ENCODE results near the gene ZFYVE1. TPM values are rescaled to one million over a fixed set of nuclear protein-coding genes. Genes with fewer than 3 reads are reported as not detected.
A peak's percentile ranks its signal among the peaks of the same experiment; 100 is the strongest.
"Not testable (repeated sequence)": the region's sequence is repeated elsewhere in the genome, so short reads cannot be mapped to it uniquely, and the experiment has no call there.

Gene ZFYVE1
- total RNA-seq, 1 donor from 2014 or later: 8.3 TPM

GRCh38 chr14:73026243-73026844 is 562 bp downstream of the ZFYVE1 start:
- Mint-ChIP-seq H3K4me1 (ENCODE audit: low read depth) (peaks cover 36% of the 10 kb centered on the region), H3K27ac (peak overlapping the region; percentile 82), H3K9me3 (no peaks in the 10 kb centered on the region), H3K36me3 (ENCODE audit: low read depth) (peaks cover 26% of the 10 kb centered on the region), H3K4me3 (ENCODE audit: low read depth) (peak overlapping the region; percentile 94), H3K27me3 (ENCODE audit: low read depth) (no peaks in the 10 kb centered on the region)
- intact Hi-C loops (cut with micrococcal nuclease): no loop called here
- peak; percentile 11 for DNase-seq (ENCODE audit: low spot score)

DNA sequence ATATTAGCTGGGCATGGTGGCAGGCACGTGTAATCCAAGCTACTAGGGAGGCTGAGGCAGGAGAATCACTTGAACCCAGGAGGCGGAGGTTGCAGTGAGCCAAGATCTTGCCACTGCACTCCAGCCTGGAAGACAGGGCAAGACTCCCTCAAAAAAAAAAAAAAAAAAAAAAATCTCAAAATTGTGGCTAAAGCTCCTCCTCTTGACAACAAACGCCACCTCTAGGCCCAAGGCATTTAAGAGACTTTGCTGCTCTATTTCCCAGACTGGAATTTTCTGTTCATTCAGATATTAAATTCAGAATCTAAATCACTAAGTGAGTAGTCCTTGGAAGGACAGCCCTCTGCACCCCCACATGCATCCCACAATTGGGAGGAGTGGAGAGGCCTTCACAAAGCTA is 1.4 kb downstream of the ZFYVE1 start:
- Mint-ChIP-seq H3K36me3 (ENCODE audit: low read depth) (peaks cover 26% of the 10 kb centered on the region), H3K27ac (no peak overlapping the region), H3K9me3 (no peaks in the 10 kb centered on the region), H3K27me3 (ENCODE audit: low read depth) (no peaks in the 10 kb centered on the region), H3K4me3 (ENCODE audit: low read depth) (peak overlapping the region; percentile 94), H3K4me1 (ENCODE audit: low read depth) (peaks cover 36% of the 10 kb centered on the region)
- no peak for DNase-seq (ENCODE audit: low spot score)
- intact Hi-C loops (cut with micrococcal nuclease): no loop called here

DNA sequence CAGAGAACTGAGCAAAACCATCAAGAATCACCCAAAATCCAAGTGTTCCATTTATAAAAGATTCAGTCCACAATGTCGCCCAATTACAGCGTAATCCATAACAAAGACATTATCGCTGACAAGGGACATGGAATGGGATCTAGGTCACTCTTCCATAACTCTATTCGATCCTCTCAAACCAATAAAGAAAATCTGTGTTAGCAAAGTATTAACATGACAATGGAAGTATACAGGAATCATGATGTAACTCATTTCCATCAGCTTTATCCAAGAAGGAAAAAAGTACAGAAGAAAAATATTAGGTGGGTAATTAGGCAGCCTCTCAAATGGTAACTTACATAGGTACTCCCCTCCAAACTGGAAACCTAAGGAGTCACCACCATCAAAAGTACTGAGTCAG is 4.9 kb downstream of the ZFYVE1 start:
- Mint-ChIP-seq H3K4me1 (ENCODE audit: low read depth) (peaks cover 29% of the 10 kb centered on the region), H3K4me3 (ENCODE audit: low read depth) (no peak overlapping the region), H3K27ac (no peak overlapping the region), H3K27me3 (ENCODE audit: low read depth) (no peaks in the 10 kb centered on the region), H3K36me3 (ENCODE audit: low read depth) (peaks cover 34% of the 10 kb centered on the region), H3K9me3 (no peaks in the 10 kb centered on the region)
- intact Hi-C loops (cut with micrococcal nuclease): no loop called here
- no peak for DNase-seq (ENCODE audit: low spot score)

DNA sequence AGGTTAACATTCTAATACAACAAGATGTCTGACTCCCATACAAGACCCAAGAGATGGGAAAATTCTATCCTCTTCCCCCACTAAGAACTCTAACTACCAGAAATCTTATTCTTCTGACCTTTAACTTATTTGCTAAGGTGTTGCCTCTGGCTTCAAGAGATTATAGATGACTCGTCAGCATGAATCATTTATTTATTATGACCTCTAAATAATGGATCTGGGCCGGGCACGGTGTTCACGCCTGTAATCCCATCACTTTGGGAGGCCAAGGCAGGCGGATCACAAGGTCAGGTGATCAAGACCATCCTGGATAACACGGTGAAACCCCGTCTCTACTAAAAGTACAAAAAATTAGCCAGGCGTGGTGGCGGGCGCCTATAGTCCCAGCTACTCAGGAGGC is 10.9 kb downstream of the ZFYVE1 start:
- peaks cover 25% of the 10 kb centered on the region for H3K4me1 Mint-ChIP-seq (ENCODE audit: low read depth)

DNA sequence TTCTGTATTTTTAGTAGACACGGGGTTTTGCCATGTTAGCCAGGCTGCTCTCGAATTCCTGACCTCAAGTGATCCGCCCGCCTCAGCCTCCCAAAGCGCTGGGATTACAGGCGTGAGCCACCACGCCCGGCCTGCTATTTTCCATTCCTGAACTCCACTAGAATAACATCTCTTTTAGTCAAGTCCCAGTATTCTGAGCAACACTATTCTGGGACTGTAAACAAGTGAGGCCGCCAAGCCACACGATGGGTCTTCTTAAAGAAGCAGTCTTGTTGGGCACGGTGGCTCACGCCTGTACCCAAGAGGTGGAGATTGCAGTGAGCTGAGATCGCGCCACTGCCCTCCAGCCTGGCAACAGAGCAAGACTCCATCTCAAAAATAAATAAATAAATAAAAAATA is 11.4 kb downstream of the ZFYVE1 start:
- DNase-seq (ENCODE audit: low spot score); H3K27me3 Mint-ChIP-seq (ENCODE audit: low read depth); H3K9me3 Mint-ChIP-seq; H3K4me3 Mint-ChIP-seq (ENCODE audit: low read depth); intact Hi-C loops (cut with micrococcal nuclease): not testable (repeated sequence)
- Mint-ChIP-seq H3K36me3 (ENCODE audit: low read depth) (peaks cover 47% of the 10 kb centered on the region), H3K27ac (peak overlapping the region; percentile 48), H3K4me1 (ENCODE audit: low read depth) (peaks cover 25% of the 10 kb centered on the region)

More for the DNA sequence above, 10.9 kb downstream of the ZFYVE1 start:
- H3K27me3 Mint-ChIP-seq (ENCODE audit: low read depth); H3K27ac Mint-ChIP-seq; intact Hi-C loops (cut with micrococcal nuclease); H3K4me3 Mint-ChIP-seq (ENCODE audit: low read depth); DNase-seq (ENCODE audit: low spot score); H3K9me3 Mint-ChIP-seq: not testable (repeated sequence)
- H3K36me3 Mint-ChIP-seq (ENCODE audit: low read depth): peaks cover 47% of the 10 kb centered on the region

DNA sequence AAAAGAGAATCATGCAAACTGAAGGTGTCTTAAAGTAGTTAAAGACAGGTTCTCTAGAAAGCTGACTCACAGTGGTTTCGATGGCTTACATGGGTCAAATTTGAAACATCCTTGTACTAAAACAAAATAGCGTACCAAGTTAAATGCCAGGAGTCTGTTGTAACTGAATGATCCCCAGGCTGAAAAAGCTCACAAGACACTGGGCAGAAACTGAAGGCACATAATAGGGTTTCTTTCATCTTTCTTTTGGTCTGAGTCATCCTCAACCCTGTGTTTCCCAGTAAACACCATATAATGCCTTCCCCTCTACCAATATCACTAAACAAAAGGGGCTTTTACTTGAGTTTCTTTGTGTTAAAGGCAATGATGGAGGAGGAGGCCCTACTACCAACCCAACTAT is 12.8 kb downstream of the ZFYVE1 start:
- DNase-seq (ENCODE audit: low spot score): no peak
- Mint-ChIP-seq H3K4me1 (ENCODE audit: low read depth) (peaks cover 25% of the 10 kb centered on the region), H3K9me3 (no peaks in the 10 kb centered on the region), H3K36me3 (ENCODE audit: low read depth) (peaks cover 53% of the 10 kb centered on the region), H3K4me3 (ENCODE audit: low read depth) (no peak overlapping the region), H3K27ac (peak overlapping the region; percentile 85), H3K27me3 (ENCODE audit: low read depth) (no peaks in the 10 kb centered on the region)
- intact Hi-C loops (cut with micrococcal nuclease): no loop called here

DNA sequence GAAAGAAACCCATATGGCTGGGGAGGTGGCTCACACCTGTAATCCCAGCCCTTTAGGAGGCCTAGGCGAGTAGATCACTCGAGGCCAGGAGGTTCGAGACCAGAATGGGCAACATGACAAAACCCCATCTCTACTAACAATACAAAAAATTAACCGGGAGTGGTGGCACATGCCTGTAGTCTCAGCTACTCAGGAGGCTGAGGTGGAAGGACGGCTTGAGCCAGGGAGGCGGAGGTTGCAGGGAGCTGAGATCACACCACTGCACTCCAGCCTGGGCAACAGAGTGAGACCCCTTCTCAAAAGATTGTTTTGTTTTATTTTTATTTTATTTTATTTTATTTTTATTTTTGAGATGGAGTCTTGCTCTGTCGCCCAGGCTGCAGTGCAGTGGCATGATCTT is 15.7 kb downstream of the ZFYVE1 start:
- intact Hi-C loops (cut with micrococcal nuclease); H3K27me3 Mint-ChIP-seq (ENCODE audit: low read depth); H3K4me3 Mint-ChIP-seq (ENCODE audit: low read depth); DNase-seq (ENCODE audit: low spot score); H3K27ac Mint-ChIP-seq; H3K9me3 Mint-ChIP-seq: not testable (repeated sequence)
- peaks cover 23% of the 10 kb centered on the region for H3K4me1 Mint-ChIP-seq (ENCODE audit: low read depth)
- peaks cover 55% of the 10 kb centered on the region for H3K36me3 Mint-ChIP-seq (ENCODE audit: low read depth)

DNA sequence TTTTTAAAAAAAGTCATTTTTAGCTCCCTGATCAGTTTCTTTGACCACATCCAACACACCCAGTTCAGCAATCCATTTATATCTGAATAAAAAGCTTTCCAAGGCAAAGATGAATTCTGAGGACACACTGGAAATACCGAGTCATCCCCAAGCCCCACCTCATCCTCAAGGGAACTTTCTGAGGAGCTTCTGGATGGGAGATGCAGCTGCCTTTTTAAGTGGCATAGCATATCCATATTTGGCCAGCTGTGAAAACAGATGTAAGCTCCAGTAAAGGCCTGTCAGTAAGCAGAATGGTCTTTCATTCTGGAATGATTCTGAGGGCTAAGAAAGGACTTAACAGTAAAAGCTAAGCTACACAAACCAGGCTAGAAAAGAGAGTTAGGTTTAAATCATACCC is 18.4 kb downstream of the ZFYVE1 start:
- Mint-ChIP-seq H3K27me3 (ENCODE audit: low read depth) (no peaks in the 10 kb centered on the region), H3K36me3 (ENCODE audit: low read depth) (peaks cover 35% of the 10 kb centered on the region), H3K4me1 (ENCODE audit: low read depth) (peaks cover 7% of the 10 kb centered on the region), H3K4me3 (ENCODE audit: low read depth) (no peak overlapping the region), H3K27ac (no peak overlapping the region), H3K9me3 (no peaks in the 10 kb centered on the region)
- intact Hi-C loops (cut with micrococcal nuclease): no loop called here
- DNase-seq (ENCODE audit: low spot score): no peak

GRCh38 chr14:73007835-73008234 is 19.1 kb downstream of the ZFYVE1 start:
- H3K27me3 Mint-ChIP-seq (ENCODE audit: low read depth): no peaks in the 10 kb centered on the region
- peaks cover 30% of the 10 kb centered on the region for H3K36me3 Mint-ChIP-seq (ENCODE audit: low read depth)
- DNase-seq (ENCODE audit: low spot score): no peak
- intact Hi-C loops (cut with micrococcal nuclease): no loop called here
- H3K9me3 Mint-ChIP-seq: no peaks in the 10 kb centered on the region
- H3K4me1 Mint-ChIP-seq (ENCODE audit: low read depth): peaks cover 3% of the 10 kb centered on the region
- no peak overlapping the region for H3K4me3 Mint-ChIP-seq (ENCODE audit: low read depth)
- no peak overlapping the region for H3K27ac Mint-ChIP-seq

- H3K27ac Mint-ChIP-seq; H3K4me3 Mint-ChIP-seq (ENCODE audit: low read depth); H3K4me1 Mint-ChIP-seq (ENCODE audit: low read depth); H3K27me3 Mint-ChIP-seq (ENCODE audit: low read depth); DNase-seq (ENCODE audit: low spot score); intact Hi-C loops (cut with micrococcal nuclease); H3K9me3 Mint-ChIP-seq: not testable (repeated sequence)
- H3K36me3 Mint-ChIP-seq (ENCODE audit: low read depth): peaks cover 17% of the 10 kb centered on the region
These were observed 22.3 kb downstream of the ZFYVE1 start for GRCh38 chr14:73004641-73005040.

- H3K4me1 Mint-ChIP-seq (ENCODE audit: low read depth): no peaks in the 10 kb centered on the region
- no peak for DNase-seq (ENCODE audit: low spot score)
- H3K4me3 Mint-ChIP-seq (ENCODE audit: low read depth): no peak overlapping the region
- no peaks in the 10 kb centered on the region for H3K9me3 Mint-ChIP-seq
- H3K27me3 Mint-ChIP-seq (ENCODE audit: low read depth): no peaks in the 10 kb centered on the region
- intact Hi-C loops (cut with micrococcal nuclease): no loop called here
- H3K27ac Mint-ChIP-seq: no peak overlapping the region
- H3K36me3 Mint-ChIP-seq (ENCODE audit: low read depth): peaks cover 10% of the 10 kb centered on the region
These were observed 23.2 kb downstream of the ZFYVE1 start for GRCh38 chr14:73003681-73004080.

GRCh38 chr14:73000073-73000472 is 26.8 kb downstream of the ZFYVE1 start:
- intact Hi-C loops (cut with micrococcal nuclease): no loop called here
- no peaks in the 10 kb centered on the region for H3K9me3 Mint-ChIP-seq
- H3K4me1 Mint-ChIP-seq (ENCODE audit: low read depth): no peaks in the 10 kb centered on the region
- H3K4me3 Mint-ChIP-seq (ENCODE audit: low read depth): no peak overlapping the region
- peaks cover 13% of the 10 kb centered on the region for H3K36me3 Mint-ChIP-seq (ENCODE audit: low read depth)
- no peaks in the 10 kb centered on the region for H3K27me3 Mint-ChIP-seq (ENCODE audit: low read depth)
- no peak overlapping the region for H3K27ac Mint-ChIP-seq
- no peak for DNase-seq (ENCODE audit: low spot score)

DNA sequence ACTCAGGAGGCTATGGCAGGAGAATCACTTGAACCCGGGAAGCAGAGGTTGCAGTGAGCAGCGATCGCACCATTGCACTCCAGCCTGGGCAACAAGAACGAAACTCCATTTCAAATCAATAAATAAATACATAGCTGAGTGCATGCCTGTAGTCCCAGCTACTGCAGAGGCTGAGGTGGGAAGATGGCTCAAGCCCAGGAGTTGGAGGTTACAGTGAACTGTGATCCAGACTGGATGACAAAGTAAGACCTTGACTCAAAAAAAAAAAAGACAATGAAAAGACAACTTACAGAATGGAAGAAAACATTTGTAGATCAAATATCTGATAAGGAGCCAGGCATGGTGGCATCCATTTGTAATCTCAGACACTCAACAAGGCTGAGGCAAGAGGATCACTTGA is 27.6 kb downstream of the ZFYVE1 start:
- Mint-ChIP-seq H3K36me3 (ENCODE audit: low read depth) (peaks cover 13% of the 10 kb centered on the region), H3K9me3 (no peaks in the 10 kb centered on the region), H3K27me3 (ENCODE audit: low read depth) (no peaks in the 10 kb centered on the region), H3K27ac (no peak overlapping the region), H3K4me3 (ENCODE audit: low read depth) (no peak overlapping the region), H3K4me1 (ENCODE audit: low read depth) (no peaks in the 10 kb centered on the region)
- intact Hi-C loops (cut with micrococcal nuclease): no loop called here
- DNase-seq (ENCODE audit: low spot score): no peak
